AG10803 (cell line): ENCODE results near the gene CBX5.

Experiments used
- DNase-seq: peaks from one replicate; pipeline ENCODE4 v3.0.0; 2010; ENCODE audit warnings: low read depth
- H3K4me3 ChIP-seq: 2 replicates; pipeline ENCODE4 v1.5.1; 2011; ENCODE audit warnings: mild to moderate bottlenecking, low read length, control low read depth
- TF ChIP-seq, protein P1 (sequence below): conservative IDR thresholded peaks from 2 replicates; pipeline ENCODE4 v1.5.1; 2011; ENCODE audit warnings: mild to moderate bottlenecking, low read length, control low read depth, inconsistent platforms

Gene CBX5

DNA sequence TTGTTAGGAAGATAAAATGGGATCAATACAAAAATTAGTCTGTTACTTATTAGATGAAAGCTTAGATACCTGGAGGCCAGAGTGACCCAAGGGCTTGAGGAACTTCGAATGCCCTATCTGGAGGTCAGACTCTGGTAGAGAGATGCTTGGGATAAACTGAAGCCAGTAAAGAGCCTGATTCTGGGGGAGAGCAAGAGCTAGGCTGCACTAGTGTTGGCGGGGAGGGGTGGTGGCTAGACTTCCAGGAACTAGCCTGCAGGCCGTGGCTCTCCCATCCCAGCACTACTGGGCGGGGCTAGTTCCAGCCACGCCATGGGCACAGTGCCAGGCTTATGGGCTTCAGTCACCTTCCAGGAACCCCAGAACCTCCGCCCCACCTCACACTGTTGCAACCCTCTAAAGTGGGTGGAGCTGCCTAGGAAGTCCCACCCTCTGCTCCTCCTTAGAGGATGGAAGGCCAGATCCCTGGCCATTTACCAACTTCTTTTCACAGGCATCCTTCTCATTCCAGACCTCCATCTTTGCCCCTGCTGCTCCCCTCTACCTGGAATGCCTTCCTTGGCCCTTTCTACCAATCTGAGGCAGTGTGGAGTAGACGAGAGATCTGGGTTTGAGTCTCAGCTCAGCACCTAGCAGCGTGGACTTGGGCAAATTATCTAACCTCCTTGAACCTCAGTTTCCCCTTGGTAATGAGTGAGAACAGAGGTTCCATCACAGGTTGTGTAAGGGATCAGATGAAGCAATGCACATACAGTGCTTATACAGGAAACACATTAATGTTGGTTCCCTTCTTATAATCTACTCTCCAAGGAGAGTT lies 27.2 kb upstream of the CBX5 start:
- TF ChIP-seq, protein P1, sequence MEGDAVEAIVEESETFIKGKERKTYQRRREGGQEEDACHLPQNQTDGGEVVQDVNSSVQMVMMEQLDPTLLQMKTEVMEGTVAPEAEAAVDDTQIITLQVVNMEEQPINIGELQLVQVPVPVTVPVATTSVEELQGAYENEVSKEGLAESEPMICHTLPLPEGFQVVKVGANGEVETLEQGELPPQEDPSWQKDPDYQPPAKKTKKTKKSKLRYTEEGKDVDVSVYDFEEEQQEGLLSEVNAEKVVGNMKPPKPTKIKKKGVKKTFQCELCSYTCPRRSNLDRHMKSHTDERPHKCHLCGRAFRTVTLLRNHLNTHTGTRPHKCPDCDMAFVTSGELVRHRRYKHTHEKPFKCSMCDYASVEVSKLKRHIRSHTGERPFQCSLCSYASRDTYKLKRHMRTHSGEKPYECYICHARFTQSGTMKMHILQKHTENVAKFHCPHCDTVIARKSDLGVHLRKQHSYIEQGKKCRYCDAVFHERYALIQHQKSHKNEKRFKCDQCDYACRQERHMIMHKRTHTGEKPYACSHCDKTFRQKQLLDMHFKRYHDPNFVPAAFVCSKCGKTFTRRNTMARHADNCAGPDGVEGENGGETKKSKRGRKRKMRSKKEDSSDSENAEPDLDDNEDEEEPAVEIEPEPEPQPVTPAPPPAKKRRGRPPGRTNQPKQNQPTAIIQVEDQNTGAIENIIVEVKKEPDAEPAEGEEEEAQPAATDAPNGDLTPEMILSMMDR, result no peak
- no peak overlapping the region for H3K4me3 ChIP-seq
- peak; percentile 38 for DNase-seq

DNA sequence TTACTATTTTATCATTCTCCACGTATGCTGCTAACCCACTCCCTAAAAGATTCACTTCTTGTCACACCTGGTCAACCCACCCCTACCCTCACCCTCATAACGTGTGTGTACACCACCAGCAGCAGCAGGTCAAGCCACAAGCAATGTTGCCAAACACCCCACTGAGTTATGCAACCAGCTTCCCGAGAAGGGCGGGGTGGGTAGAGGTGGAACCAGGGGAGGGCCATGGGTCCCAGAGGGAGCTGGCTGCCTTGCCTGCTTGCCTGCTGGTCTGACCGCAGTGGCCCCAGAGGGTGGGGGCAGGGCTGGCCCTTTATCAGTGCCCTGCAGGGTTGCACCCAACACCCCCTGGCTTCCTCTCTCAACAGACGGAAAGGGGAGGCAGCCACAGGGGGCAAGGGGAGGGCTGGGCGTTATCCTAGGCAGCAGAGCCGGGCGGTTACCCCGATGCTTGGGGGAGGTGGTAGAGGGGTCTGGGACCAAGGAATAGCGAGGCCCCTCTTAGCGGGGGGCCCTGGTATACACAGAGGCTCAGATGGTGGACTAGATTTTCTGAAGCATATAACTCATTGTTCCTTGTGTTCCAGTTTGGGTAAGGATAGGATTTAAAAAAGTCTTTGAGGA lies 24.4 kb upstream of the CBX5 start:
- TF ChIP-seq, protein P1, result no peak
- peak; percentile 60 for DNase-seq
- H3K4me3 ChIP-seq, result no peak overlapping the region

GRCh38 chr12:54303640-54304039 lies 23.7 kb upstream of the CBX5 start:
- DNase-seq, result no peak
- no peak overlapping the region for H3K4me3 ChIP-seq
- TF ChIP-seq, protein P1, result no peak

- DNase-seq, result no peak
- H3K4me3 ChIP-seq, result no peak overlapping the region
- TF ChIP-seq, protein P1, result no peak
Observed at GRCh38 chr12:54301428-54302048, 21.6 kb upstream of the CBX5 start.

- H3K4me3 ChIP-seq, result peak within 1 kb of the TSS; percentile 52
- peak; percentile 62 for DNase-seq
- TF ChIP-seq, protein P1, result peak; percentile 22
Observed at GRCh38 chr12:54300732-54301427, 21.0 kb upstream of the CBX5 start, which contains the start of gene NFE2. TSS of gene NFE2 (minus strand) at chr12:54301015. CDS start at chr12:54295248, 5,767 bp downstream.

GRCh38 chr12:54300225-54300731 lies 20.4 kb upstream of the CBX5 start:
- DNase-seq, result no peak
- H3K4me3 ChIP-seq, result peak overlapping the region; percentile 52

More at GRCh38 chr12:54300225-54300731, 20.4 kb upstream of the CBX5 start:
- TF ChIP-seq, protein P1, result no peak
